Globus pallidus (tissue), 1 donor: Measurements from ENCODE around the gene MACROD2.
"Not testable (repeated sequence)": the region's sequence is repeated elsewhere in the genome, so short reads cannot be mapped to it uniquely, and the experiment has no call there.

Experiments
- DNase-seq: peaks from one replicate; pipeline ENCODE4 v3.0.0-alpha.2; 2015; ENCODE audit warnings: low spot score

The MACROD2 gene

GRCh38 chr20:15756002-15756753 lies 1760.9 kb downstream of the MACROD2 start:
- DNase-seq: peak; percentile 69

GRCh38 chr20:15756754-15757115 lies 1761.4 kb downstream of the MACROD2 start:
- peak; percentile 18 for DNase-seq

- peak; percentile 55 for DNase-seq
Measured at GRCh38 chr20:15759594-15759993, 1764.3 kb downstream of the MACROD2 start.

GRCh38 chr20:15760001-15760621 lies 1764.8 kb downstream of the MACROD2 start:
- peak; percentile 31 for DNase-seq

DNA sequence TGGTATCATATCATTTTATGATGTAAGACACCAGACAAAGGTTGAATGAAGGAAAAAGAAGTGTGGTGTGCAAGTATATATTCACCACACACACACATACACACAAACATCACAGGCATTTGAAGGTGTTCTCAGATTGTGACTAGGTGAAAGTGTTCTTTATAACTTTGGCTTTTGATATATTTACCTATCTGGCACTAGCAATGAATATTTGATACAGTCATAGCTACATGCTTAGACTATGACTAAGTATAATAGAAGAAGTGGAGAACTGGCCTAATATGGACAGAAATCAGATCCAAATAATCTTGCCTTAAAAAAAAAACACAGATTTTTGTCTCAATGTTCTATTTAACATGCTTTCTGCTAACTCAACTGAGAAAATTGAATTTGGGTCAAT lies 1768.0 kb downstream of the MACROD2 start:
- DNase-seq: no peak

DNA sequence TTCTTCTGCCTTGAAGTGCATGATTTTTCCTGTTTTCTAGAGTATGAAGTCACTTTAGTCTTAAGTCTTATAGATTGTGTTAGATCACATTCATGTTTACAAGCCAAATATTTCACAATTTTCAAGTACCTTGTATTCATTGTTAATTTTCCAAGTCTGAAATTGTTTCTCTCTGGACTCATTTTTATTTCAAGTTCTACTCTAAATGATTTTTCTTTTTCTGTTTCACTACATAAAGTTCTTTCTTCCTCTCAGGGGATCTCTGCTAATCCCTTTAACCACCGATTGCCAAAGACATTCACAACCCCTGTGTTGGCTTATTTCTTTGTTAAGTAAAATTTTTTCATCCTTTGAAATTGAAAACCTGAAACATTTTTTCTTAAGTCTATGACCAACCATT lies 1772.3 kb downstream of the MACROD2 start:
- DNase-seq: no peak

DNA sequence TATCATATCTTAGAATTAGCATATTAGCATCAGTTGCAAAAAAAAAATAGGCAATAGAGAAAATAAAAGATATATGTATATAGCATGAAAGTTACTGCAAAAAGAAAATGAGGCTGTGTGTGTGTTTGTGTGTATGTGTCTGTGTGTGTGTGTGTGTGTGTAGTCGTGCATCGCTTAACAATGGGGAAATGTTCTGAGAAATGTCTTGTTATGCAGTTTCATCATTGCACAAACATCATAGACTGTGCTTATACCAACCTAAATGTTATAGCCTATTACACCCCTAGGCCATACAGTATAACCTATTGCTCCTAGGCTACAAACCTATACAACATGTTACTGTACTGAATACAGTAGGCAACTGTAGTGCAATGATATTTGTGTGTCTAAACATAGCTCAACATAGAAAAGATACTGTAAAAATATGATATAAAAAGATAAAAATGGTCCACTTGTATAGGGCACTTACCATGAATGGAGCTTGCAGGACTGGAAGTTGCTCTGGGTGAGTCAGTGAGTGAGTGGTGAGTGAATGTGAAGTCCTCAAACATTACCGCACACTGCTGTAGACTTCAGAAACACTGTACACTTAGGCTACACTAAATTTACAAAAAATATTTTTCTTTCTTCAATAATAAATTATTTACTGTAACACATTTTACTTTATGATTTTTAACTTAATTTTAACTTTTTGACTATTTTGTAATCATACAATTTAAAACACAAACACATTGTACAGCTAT lies 1772.9 kb downstream of the MACROD2 start:
- DNase-seq: no peak

GRCh38 chr20:15772826-15773225 lies 1777.5 kb downstream of the MACROD2 start:
- DNase-seq: no peak

- no peak for DNase-seq
Measured at GRCh38 chr20:15774926-15775325, 1779.6 kb downstream of the MACROD2 start.

GRCh38 chr20:15776770-15777466 lies 1781.6 kb downstream of the MACROD2 start:
- no peak for DNase-seq

- no peak for DNase-seq
Measured at GRCh38 chr20:15784020-15784419, 1788.7 kb downstream of the MACROD2 start.

GRCh38 chr20:15789079-15789478 lies 1793.8 kb downstream of the MACROD2 start:
- DNase-seq: peak; percentile 92

GRCh38 chr20:15792855-15793254 lies 1797.5 kb downstream of the MACROD2 start:
- no peak for DNase-seq

GRCh38 chr20:15794409-15794808 lies 1799.1 kb downstream of the MACROD2 start:
- no peak for DNase-seq

DNA sequence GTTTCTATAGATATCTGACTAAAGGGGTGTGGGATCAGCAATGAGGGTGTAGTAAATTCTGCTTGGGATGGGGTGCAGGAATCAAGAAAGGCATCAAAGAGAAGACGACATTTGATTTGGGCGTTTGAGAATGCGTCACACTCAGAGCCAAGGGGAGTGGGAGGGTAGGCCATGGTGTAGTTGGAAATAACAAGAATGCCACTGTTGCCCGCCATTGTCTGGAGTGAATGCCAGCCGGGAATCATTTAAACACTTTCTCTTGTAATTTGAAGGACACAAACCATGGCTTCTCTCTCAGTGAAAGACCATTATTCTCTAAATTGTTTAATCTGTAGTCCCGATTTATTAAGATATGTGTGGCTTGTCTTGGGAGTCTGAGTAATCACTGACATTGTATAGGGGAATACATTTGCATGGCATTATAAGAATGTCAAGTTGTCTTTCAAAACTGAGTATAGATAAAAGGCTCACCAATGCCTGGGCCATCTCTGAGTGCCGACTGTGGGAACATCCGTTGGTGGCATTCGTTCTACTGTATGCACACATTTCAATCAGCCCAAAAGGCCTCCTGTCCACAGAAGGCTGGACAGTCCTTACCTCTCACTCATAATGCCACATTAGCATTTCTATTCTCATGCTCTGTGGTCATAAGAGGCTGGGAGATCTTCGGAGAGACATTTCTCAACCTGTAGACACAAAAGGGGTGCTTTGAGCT lies 1800.1 kb downstream of the MACROD2 start:
- DNase-seq: no peak

DNA sequence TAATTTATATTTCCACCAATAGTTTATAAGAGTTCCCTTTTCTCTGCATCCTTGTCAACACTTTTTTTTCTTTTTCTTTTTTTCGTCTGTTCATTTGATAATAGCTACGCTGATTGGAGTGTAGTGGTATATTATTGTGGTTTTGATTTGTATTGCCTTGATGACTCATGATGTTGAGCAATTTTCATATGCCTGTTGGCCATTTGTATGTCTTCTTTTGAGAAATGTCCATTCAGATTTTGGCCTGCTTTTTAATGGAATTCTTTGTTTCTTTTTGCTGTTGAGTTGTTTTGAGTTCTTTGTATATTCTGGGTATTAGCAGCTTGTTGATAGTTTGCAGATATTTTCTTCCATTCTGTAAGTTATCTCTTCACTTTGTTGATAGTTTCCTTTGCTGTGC lies 1804.6 kb downstream of the MACROD2 start:
- no peak for DNase-seq

DNA sequence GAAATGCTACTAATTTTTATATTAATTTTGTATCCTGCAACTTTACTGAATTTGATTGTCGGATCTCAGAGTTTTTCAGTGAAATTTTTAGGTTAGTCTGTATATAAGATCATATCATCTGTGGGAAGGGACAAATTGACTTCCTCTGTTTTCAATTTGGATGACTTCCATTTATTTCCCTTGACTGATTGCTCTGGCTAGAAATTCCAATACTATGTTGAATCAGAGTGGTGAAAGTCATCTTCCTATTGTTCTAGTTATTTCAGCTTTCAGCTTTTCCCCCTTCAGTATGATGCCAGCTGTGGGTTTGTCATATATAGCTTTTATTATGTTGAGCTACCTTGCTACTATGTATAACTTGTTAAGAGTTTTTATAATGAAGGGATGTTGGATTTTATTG lies 1806.7 kb downstream of the MACROD2 start:
- no peak for DNase-seq

GRCh38 chr20:15805154-15805553 lies 1809.8 kb downstream of the MACROD2 start:
- no peak for DNase-seq

- DNase-seq: no peak
Measured at GRCh38 chr20:15806105-15806504, 1810.8 kb downstream of the MACROD2 start.

GRCh38 chr20:15807271-15807670 lies 1812.0 kb downstream of the MACROD2 start:
- no peak for DNase-seq

GRCh38 chr20:15807771-15808170 lies 1812.5 kb downstream of the MACROD2 start:
- not testable (repeated sequence) for DNase-seq

- DNase-seq: no peak
Measured at GRCh38 chr20:15811951-15812350, 1816.6 kb downstream of the MACROD2 start.
